KOPT-K1 (cell line): ENCODE data around the gene ANKRD40CL.
"Not testable (repeated sequence)": the region's sequence is repeated elsewhere in the genome, so short reads cannot be mapped to it uniquely, and the experiment has no call there.

Experiments used
- H3K27ac ChIP-seq: fragments of 200-600 bp; sonication (generic); 2 replicates; pipeline ENCODE4 v1.5.1; 2016; ENCODE audit warnings: antibody characterized with exemption, mild to moderate bottlenecking, low read depth, low read length; ENCODE audit not compliant: poor library complexity, severe bottlenecking
- H3K36me3 ChIP-seq: fragments of 200-600 bp; sonication (generic); 2 replicates; pipeline ENCODE4 v1.5.1; 2017; ENCODE audit warnings: antibody characterized with exemption, mild to moderate bottlenecking, low read length, moderate library complexity; ENCODE audit not compliant: insufficient read depth
- H3K9me3 ChIP-seq: fragments of 200-600 bp; sonication (generic); 2 replicates; pipeline ENCODE4 v1.5.1; 2017; ENCODE audit warnings: antibody characterized with exemption, low read length, mild to moderate bottlenecking; ENCODE audit not compliant: insufficient read depth, poor library complexity, severe bottlenecking

The ANKRD40CL gene

GRCh38 chr17:50754521-50754920, 12.8 kb downstream of the ANKRD40CL start:
- no peak overlapping the region for H3K27ac ChIP-seq
- no peaks in the 10 kb centered on the region for H3K9me3 ChIP-seq
- peaks cover 69% of the 10 kb centered on the region for H3K36me3 ChIP-seq

- H3K9me3 ChIP-seq, result no peaks in the 10 kb centered on the region
- no peak overlapping the region for H3K27ac ChIP-seq
- peaks cover 100% of the 10 kb centered on the region for H3K36me3 ChIP-seq
Measured at GRCh38 chr17:50749245-50749644, 18.1 kb downstream of the ANKRD40CL start.

GRCh38 chr17:50745631-50746030, 21.7 kb downstream of the ANKRD40CL start:
- H3K36me3 ChIP-seq, result peaks cover 100% of the 10 kb centered on the region
- H3K9me3 ChIP-seq, result no peaks in the 10 kb centered on the region
- H3K27ac ChIP-seq, result no peak overlapping the region

- Histone ChIP-seq H3K27ac (no peak overlapping the region), H3K9me3 (no peaks in the 10 kb centered on the region), H3K36me3 (peaks cover 92% of the 10 kb centered on the region)
Measured at GRCh38 chr17:50739098-50739497, 28.2 kb downstream of the ANKRD40CL start.

GRCh38 chr17:50737118-50737698, 30.1 kb downstream of the ANKRD40CL start:
- H3K36me3 ChIP-seq, result peaks cover 79% of the 10 kb centered on the region
- H3K9me3 ChIP-seq, result no peaks in the 10 kb centered on the region
- H3K27ac ChIP-seq, result no peak overlapping the region

GRCh38 chr17:50735287-50735686, 32.0 kb downstream of the ANKRD40CL start:
- Histone ChIP-seq H3K9me3 (no peaks in the 10 kb centered on the region), H3K36me3 (peaks cover 71% of the 10 kb centered on the region), H3K27ac (no peak overlapping the region)

- Histone ChIP-seq H3K36me3 (peaks cover 49% of the 10 kb centered on the region), H3K9me3 (no peaks in the 10 kb centered on the region), H3K27ac (no peak overlapping the region)
Measured at GRCh38 chr17:50731575-50732460, 35.5 kb downstream of the ANKRD40CL start.

- Histone ChIP-seq H3K27ac (no peak overlapping the region), H3K9me3 (no peaks in the 10 kb centered on the region), H3K36me3 (peaks cover 52% of the 10 kb centered on the region)
Measured at GRCh38 chr17:50728881-50729765, 38.2 kb downstream of the ANKRD40CL start.

- no peak overlapping the region for H3K27ac ChIP-seq
- H3K9me3 ChIP-seq, result no peaks in the 10 kb centered on the region
- peaks cover 60% of the 10 kb centered on the region for H3K36me3 ChIP-seq
Measured at GRCh38 chr17:50728112-50728429, 39.2 kb downstream of the ANKRD40CL start.

- Histone ChIP-seq H3K36me3 (peaks cover 53% of the 10 kb centered on the region), H3K9me3 (no peaks in the 10 kb centered on the region), H3K27ac (no peak overlapping the region)
Measured at GRCh38 chr17:50725769-50726655, 41.3 kb downstream of the ANKRD40CL start.

GRCh38 chr17:50724622-50725021, 42.7 kb downstream of the ANKRD40CL start:
- not testable (repeated sequence) for H3K9me3 ChIP-seq, H3K27ac ChIP-seq
- H3K36me3 ChIP-seq, result peaks cover 47% of the 10 kb centered on the region

- H3K27ac ChIP-seq, result no peak overlapping the region
- H3K9me3 ChIP-seq, result no peaks in the 10 kb centered on the region
- peaks cover 39% of the 10 kb centered on the region for H3K36me3 ChIP-seq
Measured at GRCh38 chr17:50722746-50723145, 44.6 kb downstream of the ANKRD40CL start.

GRCh38 chr17:50721194-50722010, 45.9 kb downstream of the ANKRD40CL start:
- Histone ChIP-seq H3K36me3 (peaks cover 38% of the 10 kb centered on the region), H3K9me3 (no peaks in the 10 kb centered on the region), H3K27ac (peak overlapping the region; percentile 94)
